ENCODE measurements around the gene SMAD1. TPM values are rescaled to one million over a fixed set of nuclear protein-coding genes. Genes with fewer than 3 reads are reported as not detected.

SMAD1 gene
- total RNA-seq, 1 experiment from 2014 or later, result 21.1 TPM

- no peak overlapping the region for H3K23ac ChIP-seq (ENCODE audit: insufficient read length, low read depth, low read length)
- H2BK20ac ChIP-seq (ENCODE audit: low read depth, low read length, poor library complexity, severe bottlenecking), result no peak overlapping the region
- H3K27ac Mint-ChIP-seq, result no peak overlapping the region
- no peaks in the 10 kb centered on the region for H3K27me3 Mint-ChIP-seq (ENCODE audit: low read depth)
- DNase-seq, result no peak
- no peak overlapping the region for H2AK5ac ChIP-seq (ENCODE audit: insufficient read length, low read length)
- no peak overlapping the region for H4K5ac ChIP-seq (ENCODE audit: insufficient read length, low read depth, low read length)
- no peak overlapping the region for H2BK12ac ChIP-seq (ENCODE audit: insufficient read length, low read depth, low read length)
- TF ChIP-seq CTCF (conservative IDR thresholded peaks at IDR 0.05), result no peak
- no peak overlapping the region for H3K14ac ChIP-seq (ENCODE audit: insufficient read depth, low read length)
- H4K91ac ChIP-seq (ENCODE audit: insufficient read length, low read depth, low read length), result no peak overlapping the region
- no peaks in the 10 kb centered on the region for H3K9me3 ChIP-seq (ENCODE audit: control insufficient read depth, low read depth, low read length)
- no peak overlapping the region for H3K56ac ChIP-seq (ENCODE audit: insufficient read length, low read depth, low read length)
- no peak overlapping the region for H3K18ac ChIP-seq (ENCODE audit: insufficient read length, low read depth, low read length)
- H3K23me2 ChIP-seq (ENCODE audit: insufficient read length, low read depth, low read length, poor library complexity, severe bottlenecking), result no peaks in the 10 kb centered on the region
- H3K4me1 ChIP-seq (ENCODE audit: insufficient read depth, low read length), result no peaks in the 10 kb centered on the region
- no peak overlapping the region for H2BK120ac ChIP-seq (ENCODE audit: low read depth, low read length, poor library complexity, severe bottlenecking)
- no peak overlapping the region for H3T11ph ChIP-seq (ENCODE audit: low read length)
- H3K4me3 Mint-ChIP-seq, result no peak overlapping the region
- H3K9ac ChIP-seq (ENCODE audit: extremely low read depth, insufficient read length, low read length), result no peak overlapping the region
- H2AFZ ChIP-seq (ENCODE audit: low read length), result no peak overlapping the region
- no peak overlapping the region for H2BK15ac ChIP-seq (ENCODE audit: low read depth, low read length)
- H3K79me1 ChIP-seq (ENCODE audit: insufficient read depth, low read depth, low read length, poor library complexity, severe bottlenecking), result peaks cover 4% of the 10 kb centered on the region
- no peak overlapping the region for H4K8ac ChIP-seq (replicated peaks; ENCODE audit: insufficient read length, low read depth, low read length)
- no peak overlapping the region for H3K27ac ChIP-seq (ENCODE audit: insufficient read length, low read depth, low read length)
- H2BK5ac ChIP-seq (ENCODE audit: insufficient read length, low read length), result no peak overlapping the region
- peaks cover 20 to 22% of the 10 kb centered on the region in 2 experiments for H3K4me1 Mint-ChIP-seq
- H3K9me3 Mint-ChIP-seq, result no peaks in the 10 kb centered on the region
- no CpG with 5 or more reads among the region's 2 CpGs for WGBS (ENCODE audit: extremely low coverage, insufficient read length, low lambda C conversion rate)
- H3K4ac ChIP-seq (ENCODE audit: low read depth, low read length), result no peak overlapping the region
- no peak overlapping the region for H3K4me2 ChIP-seq (ENCODE audit: insufficient read depth, insufficient read length, low read length)
- no peaks in the 10 kb centered on the region for H3K27me3 ChIP-seq (ENCODE audit: insufficient read depth, low read length)
- H4K20me1 ChIP-seq (ENCODE audit: control insufficient read depth, insufficient read depth, insufficient read length), result no peaks in the 10 kb centered on the region
- H3K36me3 Mint-ChIP-seq (ENCODE audit: insufficient read depth in 1 of 3, low read depth in 3 of 3), result no peaks in the 10 kb centered on the region
- peaks cover 12% of the 10 kb centered on the region; the same call in 1 of the 2 replicates for H3K79me2 ChIP-seq (ENCODE audit: insufficient read depth, low read length)
Observed at GRCh38 chr4:145488310-145488709, 6.7 kb downstream of the SMAD1 start.
